HepG2 (cell line): Measurements from ENCODE around the gene TCF12. TPM values are rescaled to one million over a fixed set of nuclear protein-coding genes. Genes with fewer than 3 reads are reported as not detected.

ENCODE experiments used
- CAMTA2 ChIP-seq: sonication (generic); formaldehyde crosslinking; IDR thresholded peaks from 2 replicates; pipeline ENCODE4 v1.4.0; 2020; ENCODE audit warnings: mild to moderate bottlenecking, missing genetic modification reagents, borderline replicate concordance
- CENPBD1 ChIP-seq: sonication (generic); formaldehyde crosslinking; IDR thresholded peaks from 2 replicates; pipeline ENCODE4 v1.8.0; 2022; ENCODE audit warnings: missing genetic modification reagents, low read depth, mild to moderate bottlenecking, borderline replicate concordance
- CENPX ChIP-seq: sonication (generic); formaldehyde crosslinking; IDR thresholded peaks from 2 replicates; pipeline ENCODE4 v1.9.0; 2021; ENCODE audit warnings: mild to moderate bottlenecking, missing genetic modification reagents, moderate library complexity
- FOXK1 ChIP-seq: sonication (generic); formaldehyde crosslinking; IDR thresholded peaks from 2 replicates; pipeline ENCODE4 v1.4.0; 2020; ENCODE audit warnings: low read depth, missing genetic modification reagents, borderline replicate concordance
- GATAD1 ChIP-seq: IDR thresholded peaks from 2 replicates; pipeline ENCODE4 v1.6.1; 2016; ENCODE audit warnings: missing genetic modification reagents, missing compliant biosample characterization
- HDAC2 ChIP-seq: sonication (generic); formaldehyde crosslinking; IDR thresholded peaks from 2 replicates; pipeline ENCODE4 v1.4.0; 2020; ENCODE audit warnings: missing genetic modification reagents
- KLF13 ChIP-seq: sonication (generic); formaldehyde crosslinking; IDR thresholded peaks from 2 replicates; pipeline ENCODE4 v1.4.0; 2020; ENCODE audit warnings: mild to moderate bottlenecking, missing genetic modification reagents
- NFE2 ChIP-seq: sonication (generic); formaldehyde crosslinking; IDR thresholded peaks from 2 replicates; pipeline ENCODE4 v1.4.0; 2020; ENCODE audit warnings: missing genetic modification reagents
- SIX4 ChIP-seq: sonication (generic); formaldehyde crosslinking; IDR thresholded peaks from 2 replicates; pipeline ENCODE4 v1.4.0; 2020; ENCODE audit warnings: missing genetic modification reagents
- SMAD1 ChIP-seq: sonication (generic); formaldehyde crosslinking; IDR thresholded peaks from 2 replicates; pipeline ENCODE4 v1.4.0; 2020; ENCODE audit warnings: missing genetic modification reagents, low read depth, mild to moderate bottlenecking, borderline replicate concordance
- SMAD3 ChIP-seq: sonication (generic); formaldehyde crosslinking; IDR thresholded peaks from 2 replicates; pipeline ENCODE4 v1.4.0; 2020; ENCODE audit warnings: missing genetic modification reagents
- SOX6 ChIP-seq, 2 experiments: fragments of 450-650 bp in 1 of 2; sonication (generic) in 1 of 2; formaldehyde crosslinking in 1 of 2; IDR thresholded peaks; 2 replicates each; pipeline versions ENCODE4 v1.4.0 to v1.6.1; 2017 to 2020; ENCODE audit warnings: antibody characterized with exemption in 1 of 2, mild to moderate bottlenecking in 1 of 2, missing genetic modification reagents in 1 of 2
- THAP9 ChIP-seq: sonication (generic); formaldehyde crosslinking; IDR thresholded peaks from 2 replicates; pipeline ENCODE4; 2020; ENCODE audit warnings: missing genetic modification reagents, mild to moderate bottlenecking, borderline replicate concordance
- ZBTB38 ChIP-seq: sonication (generic); formaldehyde crosslinking; IDR thresholded peaks from 2 replicates; pipeline ENCODE4 v1.5.1; 2020; ENCODE audit warnings: mild to moderate bottlenecking, missing genetic modification reagents
- ZFYVE20 ChIP-seq: sonication (generic); formaldehyde crosslinking; IDR thresholded peaks from 2 replicates; pipeline ENCODE4 v1.8.0; 2023; ENCODE audit warnings: low read depth, mild to moderate bottlenecking, moderate library complexity, missing genetic modification reagents, borderline replicate concordance
- ZNF230 ChIP-seq: sonication (generic); formaldehyde crosslinking; IDR thresholded peaks from 2 replicates; pipeline ENCODE4 v1.4.0; 2020; ENCODE audit warnings: mild to moderate bottlenecking, missing genetic modification reagents
- ZNF335 ChIP-seq: sonication (generic); formaldehyde crosslinking; IDR thresholded peaks from 2 replicates; pipeline ENCODE4 v1.4.0; 2020; ENCODE audit warnings: missing genetic modification reagents
- ZNF34 ChIP-seq: sonication (generic); formaldehyde crosslinking; IDR thresholded peaks from 2 replicates; pipeline ENCODE4 v1.4.0; 2020; ENCODE audit warnings: mild to moderate bottlenecking, missing genetic modification reagents, borderline replicate concordance
- ZNF362 ChIP-seq: sonication (generic); formaldehyde crosslinking; IDR thresholded peaks from 2 replicates; pipeline ENCODE4 v1.4.0; 2020; ENCODE audit warnings: missing genetic modification reagents, mild to moderate bottlenecking, borderline replicate concordance
- ZNF367 ChIP-seq: sonication (generic); formaldehyde crosslinking; IDR thresholded peaks from 2 replicates; pipeline ENCODE4 v1.4.0; 2020; ENCODE audit warnings: missing genetic modification reagents, borderline replicate concordance
- ZNF569 ChIP-seq: sonication (generic); formaldehyde crosslinking; IDR thresholded peaks from 2 replicates; pipeline ENCODE4 v1.5.0; 2020; ENCODE audit warnings: mild to moderate bottlenecking, missing genetic modification reagents, moderate library complexity, borderline replicate concordance
- ZNF576 ChIP-seq: sonication (generic); formaldehyde crosslinking; IDR thresholded peaks from 2 replicates; pipeline ENCODE4 v1.4.0; 2020; ENCODE audit warnings: mild to moderate bottlenecking, missing genetic modification reagents
- ZNF678 ChIP-seq: sonication (generic); formaldehyde crosslinking; IDR thresholded peaks from 2 replicates; pipeline ENCODE4 v1.4.0; 2020; ENCODE audit warnings: mild to moderate bottlenecking, missing genetic modification reagents
- ZNF740 ChIP-seq: sonication (generic); formaldehyde crosslinking; IDR thresholded peaks from 2 replicates; pipeline ENCODE4 v1.4.0; 2020; ENCODE audit warnings: missing genetic modification reagents
- ZNF746 ChIP-seq: sonication (generic); formaldehyde crosslinking; IDR thresholded peaks from 2 replicates; pipeline ENCODE4 v1.8.0; 2022; ENCODE audit warnings: mild to moderate bottlenecking, missing genetic modification reagents
- polyA plus RNA-seq, 8 experiments: library from polyadenylated mRNA; depleted of rRNA in 3 of 8; stranded (reverse) in 7 of 8; unstranded in 1 of 8; fragments of >200 nt; fragmentation: Illumina TruSeq in 4 of 8; extraction: Trizol in 4 of 8; gene quantifications; 2 replicates each; pipeline versions ENCODE4 v1.2.1 to v1.2.3, GENCODE V29; 2011 to 2016; ENCODE audit warnings: low read depth in 4 of 8, missing spikeins in 1 of 8, mixed read lengths in 1 of 8; ENCODE audit not compliant: insufficient read depth in 1 of 8
- total RNA-seq, 5 experiments: library from RNA; depleted of rRNA; stranded (reverse); fragments of >200 nt; fragmentation: Illumina TruSeq; extraction: Trizol; gene quantifications; 2 replicates each; pipeline ENCODE4 v1.2.3, GENCODE V29; 2016; ENCODE audit warnings: low read depth in 1 of 5

Gene TCF12
- total and polyA plus RNA-seq, 2 of the 13 experiments (the other 11 are each of a cell fraction or from before 2014, with no cell fraction given) = 48.6 to 51.1 TPM

- TF ChIP-seq CAMTA2 (CRISPR knock-in tag) = no peak
- peak; percentile 28; the same call in 1 of the 2 replicates for TF ChIP-seq FOXK1 (CRISPR knock-in tag)
- no peak for TF ChIP-seq HDAC2
- TF ChIP-seq ZNF569 (CRISPR knock-in tag) = no peak
- no peak for TF ChIP-seq ZNF746
- TF ChIP-seq ZNF367 (CRISPR knock-in tag) = no peak
- no peak for TF ChIP-seq ZNF34 (CRISPR knock-in tag)
- no peak for TF ChIP-seq CENPBD1 (CRISPR knock-in tag)
- TF ChIP-seq ZBTB38 (CRISPR knock-in tag) = no peak
- TF ChIP-seq ZFYVE20 (CRISPR knock-in tag) = no peak
- TF ChIP-seq ZNF230 (CRISPR knock-in tag) = no peak
- no peak for TF ChIP-seq CENPX (CRISPR knock-in tag)
- TF ChIP-seq ZNF362 (CRISPR knock-in tag) = no peak
- TF ChIP-seq SMAD3 (CRISPR knock-in tag) = 0 out of 2 replicates have a peak, but pooled peaks have one; percentile 34
- no peak for TF ChIP-seq KLF13 (CRISPR knock-in tag)
- TF ChIP-seq ZNF576 = no peak
- no peak for TF ChIP-seq GATAD1 (CRISPR knock-in tag)
- no peak for TF ChIP-seq ZNF740 (CRISPR knock-in tag)
- TF ChIP-seq SIX4 (CRISPR knock-in tag) = 0 out of 2 replicates have a peak, but pooled peaks have one; percentile 23
- TF ChIP-seq THAP9 (CRISPR knock-in tag) = no peak
- no peak for TF ChIP-seq ZNF335 (CRISPR knock-in tag)
- TF ChIP-seq ZNF678 (CRISPR knock-in tag) = no peak
- TF ChIP-seq SOX6 (IDR thresholded peaks at IDR 0.05) = no peak
- peak; percentile 48; the same call in 1 of the 2 replicates for TF ChIP-seq SOX6 (CRISPR knock-in tag; IDR thresholded peaks at IDR 0.05)
- no peak for TF ChIP-seq SMAD1
- no peak for TF ChIP-seq NFE2 (CRISPR knock-in tag)
Observed at GRCh38 chr15:57307527-57308169, 389.2 kb downstream of the TCF12 start (continued).
